Esophagus squamous epithelium (tissue), 4 donors: Measurements from ENCODE around the gene SLC24A3.

Source experiments
- POLR2A ChIP-seq, 4 donors: fragments of 450-650 bp; IDR thresholded peaks; one replicate each; pipeline ENCODE4 v1.6.1; 2017; ENCODE audit warnings: antibody characterized with exemption in 4 of 4, mild to moderate bottlenecking in 4 of 4, moderate library complexity in 3 of 4
- TF ChIP-seq, protein P1 (sequence below), 6 experiments: fragments of 450-650 bp in 4 of 6; fragments of 200-600 bp in 2 of 6; sonication (generic) in 2 of 6; IDR thresholded peaks; one replicate each; pipeline ENCODE4 v1.5.1; 2016 to 2019; ENCODE audit warnings: antibody characterized with exemption in 6 of 6, mild to moderate bottlenecking in 4 of 6, moderate library complexity in 4 of 6

DNA sequence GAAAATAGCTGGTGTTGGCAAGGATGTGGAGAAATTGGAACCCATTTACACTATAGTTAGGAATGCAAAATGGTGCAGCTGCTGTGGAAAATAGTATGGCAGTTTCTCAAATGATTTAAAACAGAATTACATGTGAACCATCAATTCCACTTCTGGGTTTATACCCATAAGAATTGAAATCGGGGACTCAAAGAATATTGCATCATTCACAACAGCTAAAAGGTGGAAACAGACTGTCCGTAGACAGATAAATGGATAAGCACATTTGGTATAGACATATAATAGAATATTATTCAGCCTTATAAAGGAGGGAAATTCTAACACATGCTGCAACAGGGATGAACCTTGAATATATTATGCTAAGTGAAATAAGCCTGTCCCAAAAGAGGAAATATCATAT is 355.7 kb downstream of the SLC24A3 start:
- no peak for TF ChIP-seq POLR2A (IDR thresholded peaks at IDR 0.05)
- TF ChIP-seq, protein P1, sequence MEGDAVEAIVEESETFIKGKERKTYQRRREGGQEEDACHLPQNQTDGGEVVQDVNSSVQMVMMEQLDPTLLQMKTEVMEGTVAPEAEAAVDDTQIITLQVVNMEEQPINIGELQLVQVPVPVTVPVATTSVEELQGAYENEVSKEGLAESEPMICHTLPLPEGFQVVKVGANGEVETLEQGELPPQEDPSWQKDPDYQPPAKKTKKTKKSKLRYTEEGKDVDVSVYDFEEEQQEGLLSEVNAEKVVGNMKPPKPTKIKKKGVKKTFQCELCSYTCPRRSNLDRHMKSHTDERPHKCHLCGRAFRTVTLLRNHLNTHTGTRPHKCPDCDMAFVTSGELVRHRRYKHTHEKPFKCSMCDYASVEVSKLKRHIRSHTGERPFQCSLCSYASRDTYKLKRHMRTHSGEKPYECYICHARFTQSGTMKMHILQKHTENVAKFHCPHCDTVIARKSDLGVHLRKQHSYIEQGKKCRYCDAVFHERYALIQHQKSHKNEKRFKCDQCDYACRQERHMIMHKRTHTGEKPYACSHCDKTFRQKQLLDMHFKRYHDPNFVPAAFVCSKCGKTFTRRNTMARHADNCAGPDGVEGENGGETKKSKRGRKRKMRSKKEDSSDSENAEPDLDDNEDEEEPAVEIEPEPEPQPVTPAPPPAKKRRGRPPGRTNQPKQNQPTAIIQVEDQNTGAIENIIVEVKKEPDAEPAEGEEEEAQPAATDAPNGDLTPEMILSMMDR (IDR thresholded peaks at IDR 0.05) = no peak
